Measurements from ENCODE around the gene PUSL1. TPM values are rescaled to one million over a fixed set of nuclear protein-coding genes. Genes with fewer than 3 reads are reported as not detected.

PUSL1 gene
- total RNA-seq, 1 donor from 2014 or later, result 11.3 TPM

GRCh38 chr1:1318777-1319645 lies 10.6 kb downstream of the PUSL1 start:
- no peak for DNase-seq (ENCODE audit: low spot score)
- intact Hi-C loops (cut with DNase I), result no loop called here

GRCh38 chr1:1319646-1319941 lies 11.2 kb downstream of the PUSL1 start:
- ATAC-seq, result no peak
- intact Hi-C loops (cut with DNase I), result no loop called here
- no peak for DNase-seq (ENCODE audit: low spot score)

More at GRCh38 chr1:1318777-1319645, 10.6 kb downstream of the PUSL1 start:
- no peak for ATAC-seq

- intact Hi-C loops (cut with DNase I), result no loop called here
Measured at GRCh38 chr1:1320666-1321448, 12.5 kb downstream of the PUSL1 start.

GRCh38 chr1:1321477-1321876 lies 13.1 kb downstream of the PUSL1 start:
- intact Hi-C loops (cut with DNase I), result no loop called here
- ATAC-seq (no peak), DNase-seq (ENCODE audit: low spot score) (no peak)

More at GRCh38 chr1:1320666-1321448, 12.5 kb downstream of the PUSL1 start:
- DNase-seq (ENCODE audit: low spot score) (no peak), ATAC-seq (no peak)

- intact Hi-C loops (cut with DNase I), result no loop called here
Measured at GRCh38 chr1:1322418-1322817, 14.0 kb downstream of the PUSL1 start.

GRCh38 chr1:1322952-1323351 lies 14.6 kb downstream of the PUSL1 start:
- DNase-seq (ENCODE audit: low spot score) (no peak), ATAC-seq (no peak)
- intact Hi-C loops (cut with DNase I), result no loop called here

More at GRCh38 chr1:1322418-1322817, 14.0 kb downstream of the PUSL1 start:
- ATAC-seq (no peak), DNase-seq (ENCODE audit: low spot score) (no peak)

- DNase-seq (ENCODE audit: low spot score) (no peak), ATAC-seq (no peak)
- intact Hi-C loops (cut with DNase I), result no loop called here
Measured at GRCh38 chr1:1324084-1324523, 15.7 kb downstream of the PUSL1 start.

GRCh38 chr1:1324524-1325287 lies 16.3 kb downstream of the PUSL1 start, which contains the start of the genes CPTP and INTS11:
CPTP (plus strand) TSS chr1:1324802; CDS start chr1:1326911, 2,109 bp downstream.
INTS11 (minus strand) TSS chr1:1324660; CDS start chr1:1324608, 52 bp downstream.
- ATAC-seq, result peak; percentile 92
- intact Hi-C loops (cut with DNase I), result no loop called here
- peak; percentile 98 for DNase-seq (ENCODE audit: low spot score)

GRCh38 chr1:1325288-1326074 lies 17.1 kb downstream of the PUSL1 start:
- DNase-seq (ENCODE audit: low spot score) (no peak), ATAC-seq (no peak)
- intact Hi-C loops (cut with DNase I), result no loop called here

GRCh38 chr1:1326075-1326605 lies 17.7 kb downstream of the PUSL1 start:
- DNase-seq (ENCODE audit: low spot score) (no peak), ATAC-seq (no peak)
- intact Hi-C loops (cut with DNase I), result no loop called here

GRCh38 chr1:1327291-1327690 lies 18.9 kb downstream of the PUSL1 start:
- ATAC-seq (no peak), DNase-seq (ENCODE audit: low spot score) (no peak)
- intact Hi-C loops (cut with DNase I), result no loop called here

GRCh38 chr1:1328254-1328653 lies 19.9 kb downstream of the PUSL1 start:
- DNase-seq (ENCODE audit: low spot score), result no peak
- intact Hi-C loops (cut with DNase I), result no loop called here
- ATAC-seq, result no peak

GRCh38 chr1:1329304-1330210 lies 21.2 kb downstream of the PUSL1 start:
- DNase-seq (ENCODE audit: low spot score) (no peak), ATAC-seq (no peak)
- intact Hi-C loops (cut with DNase I), result no loop called here

GRCh38 chr1:1330366-1331067 lies 22.1 kb downstream of the PUSL1 start:
- ATAC-seq, result no peak
- intact Hi-C loops (cut with DNase I), result no loop called here
- DNase-seq (ENCODE audit: low spot score), result no peak

- ATAC-seq (no peak), DNase-seq (ENCODE audit: low spot score) (no peak)
- intact Hi-C loops (cut with DNase I), result no loop called here
Measured at GRCh38 chr1:1331068-1331965, 22.9 kb downstream of the PUSL1 start, which contains the start of gene TAS1R3. TAS1R3 (plus strand) TSS chr1:1331280; CDS start chr1:1331346, 66 bp downstream.
